ENCODE results near the gene LCE3E. TPM values are rescaled to one million over a fixed set of nuclear protein-coding genes. Genes with fewer than 3 reads are reported as not detected.

The LCE3E gene
- 0.23 and 0.63 TPM in 2 replicates for total RNA-seq

GRCh38 chr1:152566681-152567080, at the start of gene LCE3E:
TSS of gene LCE3E (minus strand) at chr1:152566780. CDS start at chr1:152566208, 572 bp downstream.

GRCh38 chr1:152613511-152613910, 46.9 kb upstream of the LCE3E start, which contains the start of gene LCE3B:
TSS of gene LCE3B (plus strand) at chr1:152613811. CDS start at chr1:152613811, 0 bp downstream.

GRCh38 chr1:152599934-152600333, 33.4 kb upstream of the LCE3E start, which contains the start of gene LCE3C:
TSS of gene LCE3C (plus strand) at chr1:152600234. CDS start at chr1:152600732, 498 bp downstream.

GRCh38 chr1:152580433-152580832, 13.9 kb upstream of the LCE3E start, which contains the start of gene LCE3D:
TSS of gene LCE3D (minus strand) at chr1:152580516. CDS start at chr1:152579936, 580 bp downstream.

Other genes with a start within 250 kb of the LCE3E start
- gene FLG, start 241.5 kb downstream of the LCE3E start, total RNA-seq, result 1.3 and 2.3 TPM in 2 replicates
- gene FLG2, start 206.8 kb downstream of the LCE3E start, total RNA-seq, result under 0.01 and 0.05 TPM in 2 replicates
- gene CRNN, start 152.5 kb downstream of the LCE3E start, total RNA-seq, result 5.2 and 6.1 TPM in 2 replicates
- not detected in 2 replicates for gene LCE5A, start 56.0 kb downstream of the LCE3E start, total RNA-seq
- 9.1 and 12.0 TPM in 2 replicates for gene CRCT1, start 52.3 kb downstream of the LCE3E start, total RNA-seq
- 0.60 TPM in 1 of 2 replicates, not detected in the other for gene LCE3D, start 13.7 kb upstream of the LCE3E start, total RNA-seq
- gene LCE3C, start 33.5 kb upstream of the LCE3E start, total RNA-seq, result not detected in 2 replicates
- not detected in 2 replicates for gene LCE3B, start 47.0 kb upstream of the LCE3E start, total RNA-seq
- gene LCE3A, start 56.3 kb upstream of the LCE3E start, total RNA-seq, result not detected in 2 replicates
- not detected in 2 replicates for gene LCE2D, start 96.6 kb upstream of the LCE3E start, total RNA-seq
- not detected in 2 replicates for gene LCE2C, start 108.5 kb upstream of the LCE3E start, total RNA-seq
- gene LCE2B, start 119.3 kb upstream of the LCE3E start, total RNA-seq, result not detected in 2 replicates
- gene LCE2A, start 131.6 kb upstream of the LCE3E start, total RNA-seq, result not detected in 2 replicates
- not detected in 2 replicates for gene LCE4A, start 141.4 kb upstream of the LCE3E start, total RNA-seq
- not detected in 2 replicates for gene KPRP, start 191.2 kb upstream of the LCE3E start, total RNA-seq
- not detected in 2 replicates for gene LCE1F, start 208.4 kb upstream of the LCE3E start, total RNA-seq
- gene LCE1E, start 219.5 kb upstream of the LCE3E start, total RNA-seq, result 0.37 TPM in 1 of 2 replicates, not detected in the other
- gene LCE1D, start 229.9 kb upstream of the LCE3E start, total RNA-seq, result not detected in 2 replicates
- gene LCE1C, start 239.9 kb upstream of the LCE3E start, total RNA-seq, result not detected in 2 replicates
- gene LCE1B, start 245.2 kb upstream of the LCE3E start, total RNA-seq, result not detected in 2 replicates